GM19239 (cell line): ENCODE measurements around the gene CDH24.

Experiments used
- DNase-seq: peaks from one replicate; pipeline ENCODE4 v3.0.0; 2011; ENCODE audit warnings: low spot score; ENCODE audit not compliant: insufficient read length
- FAIRE-seq: peaks from 2 replicates; lab custom pipeline; 2011; peaks lifted over from hg19 to GRCh38; lab: Jason Lieb, UNC

Gene CDH24

GRCh38 chr14:23047751-23048693 is 9.3 kb downstream of the CDH24 start:
- FAIRE-seq (no peak), DNase-seq (no peak)

- FAIRE-seq (no peak), DNase-seq (no peak)
Observed at GRCh38 chr14:23047034-23047634, 10.2 kb downstream of the CDH24 start.

GRCh38 chr14:23045419-23046357 is 11.6 kb downstream of the CDH24 start:
- FAIRE-seq: no peak
- DNase-seq: no peak

GRCh38 chr14:23044840-23045239 is 12.5 kb downstream of the CDH24 start:
- DNase-seq: no peak
- no peak for FAIRE-seq

- no peak for FAIRE-seq
- DNase-seq: no peak
Observed at GRCh38 chr14:23043754-23044153, 13.6 kb downstream of the CDH24 start.

GRCh38 chr14:23043145-23043544 is 14.2 kb downstream of the CDH24 start:
- no peak for FAIRE-seq

GRCh38 chr14:23042162-23042965 is 15.0 kb downstream of the CDH24 start, which contains the start of gene PSMB11:
Gene PSMB11 (plus strand): TSS chr14:23042212. CDS start chr14:23042226, 14 bp downstream.
- DNase-seq (no peak), FAIRE-seq (no peak)

More at GRCh38 chr14:23043145-23043544, 14.2 kb downstream of the CDH24 start:
- DNase-seq: no peak

GRCh38 chr14:23041729-23042128 is 15.6 kb downstream of the CDH24 start:
- no peak for DNase-seq
- no peak for FAIRE-seq

GRCh38 chr14:23040100-23040499 is 17.2 kb downstream of the CDH24 start:
- DNase-seq (no peak), FAIRE-seq (no peak)

GRCh38 chr14:23035303-23036144 is 21.8 kb downstream of the CDH24 start:
- FAIRE-seq: no peak
- DNase-seq: no peak

- peak; percentile 95 for DNase-seq
- FAIRE-seq: peak; percentile 98
Observed at GRCh38 chr14:23034498-23035302, 22.6 kb downstream of the CDH24 start, which contains the start of gene PSMB5. Gene PSMB5 (minus strand): TSS chr14:23034900. CDS start chr14:23034881, 19 bp downstream.

- FAIRE-seq (no peak), DNase-seq (no peak)
Observed at GRCh38 chr14:23033801-23034497, 23.4 kb downstream of the CDH24 start.

GRCh38 chr14:23033251-23033727 is 24.0 kb downstream of the CDH24 start:
- FAIRE-seq: no peak
- no peak for DNase-seq

GRCh38 chr14:23030936-23031335 is 26.4 kb downstream of the CDH24 start:
- DNase-seq: no peak
- FAIRE-seq: no peak

- DNase-seq: no peak
- FAIRE-seq: no peak
Observed at GRCh38 chr14:23028799-23029198, 28.5 kb downstream of the CDH24 start.

- FAIRE-seq: no peak
Observed at GRCh38 chr14:23025151-23025814, 32.0 kb downstream of the CDH24 start.

More at GRCh38 chr14:23025151-23025814, 32.0 kb downstream of the CDH24 start:
- no peak for DNase-seq
